MCF 10A (cell line): ENCODE data around the gene ITPRIPL1. TPM values are rescaled to one million over a fixed set of nuclear protein-coding genes. Genes with fewer than 3 reads are reported as not detected.

Experiments
- BruUV-seq: library from RNA; stranded (reverse); fragments of 400-500 nt; replicated peaks from 2 replicates; lab custom pipeline; 2021; lab: Mats Ljungman, UMichigan
- CTCF ChIA-PET: fragments of 300-600 bp; sonication (Branson Sonifier 250); formaldehyde crosslinking; extraction: SDS; loops from one replicate; lab custom pipeline; 2021; ENCODE audit warnings: antibody characterized with exemption, inconsistent platforms; lab: Yijun Ruan, JAX
- POLR2A ChIA-PET: fragments of 300-600, 350-650 bp; sonication (Branson Sonifier 250); formaldehyde crosslinking; extraction: SDS; loops from one replicate; lab custom pipeline; 2020; ENCODE audit warnings: antibody characterized with exemption, inconsistent platforms; lab: Yijun Ruan, JAX
- DNase-seq: peaks from one replicate; pipeline ENCODE4 v3.0.0-alpha.2; 2018; ENCODE audit not compliant: unreplicated experiment
- H3K27ac Mint-ChIP-seq: one replicate; pipeline ENCODE4 v1.8.0; 2022; ENCODE audit warnings: mild to moderate bottlenecking, low read depth, mixed read lengths; ENCODE audit not compliant: unreplicated experiment
- H3K27me3 Mint-ChIP-seq: one replicate; pipeline ENCODE4 v1.8.0; 2022; ENCODE audit warnings: mixed read lengths; ENCODE audit not compliant: insufficient read depth, unreplicated experiment
- H3K36me3 Mint-ChIP-seq: one replicate; pipeline ENCODE4 v1.8.0; 2022; ENCODE audit warnings: mild to moderate bottlenecking, moderate library complexity, mixed read lengths; ENCODE audit not compliant: insufficient read depth, unreplicated experiment
- H3K4me1 Mint-ChIP-seq: one replicate; pipeline ENCODE4 v1.8.0; 2022; ENCODE audit warnings: mixed read lengths; ENCODE audit not compliant: insufficient read depth, unreplicated experiment
- H3K4me3 Mint-ChIP-seq: one replicate; pipeline ENCODE4 v1.8.0; 2022; ENCODE audit warnings: mild to moderate bottlenecking, moderate library complexity, mixed read lengths; ENCODE audit not compliant: unreplicated experiment
- H3K9me3 Mint-ChIP-seq: one replicate; pipeline ENCODE4 v1.8.0; 2022; ENCODE audit warnings: mixed read lengths; ENCODE audit not compliant: unreplicated experiment
- intact Hi-C: fragments of 100-400 bp; cut with micrococcal nuclease; formaldehyde crosslinking; loops from 2 replicates; pipeline ENCODE4 v1.14.1; 2022
- total RNA-seq: library from RNA; stranded (reverse); gene quantifications from 2 replicates; pipeline ENCODE4 v1.2.3, GENCODE V29; 2022
- TF ChIP-seq, protein P1 (sequence below): fragments of 200-600 bp; IDR thresholded peaks from one replicate; pipeline ENCODE4 v1.8.0; 2022; ENCODE audit warnings: antibody characterized with exemption, mild to moderate bottlenecking; ENCODE audit not compliant: unreplicated experiment

The ITPRIPL1 gene
- total RNA-seq, 1 experiment from 2014 or later, result not detected

DNA sequence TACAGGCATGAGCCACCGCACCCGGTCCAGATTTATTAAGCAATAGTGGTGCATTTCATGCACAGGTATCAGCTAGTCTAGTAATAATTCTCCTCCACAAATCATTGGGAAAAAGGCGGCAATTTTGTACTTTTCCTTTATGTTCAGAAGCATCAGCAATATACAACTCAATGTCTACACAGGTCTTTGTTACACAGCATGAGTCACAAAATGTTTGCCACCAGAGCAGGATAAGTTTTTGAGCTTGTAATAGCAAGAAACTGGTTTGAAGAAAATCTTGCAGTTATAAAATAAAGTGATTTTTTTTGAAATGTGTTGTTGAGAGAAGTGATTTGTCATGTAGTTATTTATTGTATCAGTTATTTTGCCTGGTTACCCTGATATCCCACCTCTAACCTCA is 4.8 kb upstream of the ITPRIPL1 start:
- Mint-ChIP-seq H3K36me3 (no peaks in the 10 kb centered on the region), H3K4me1 (peaks cover 10% of the 10 kb centered on the region), H3K27me3 (peaks cover 63% of the 10 kb centered on the region), H3K4me3 (no peak overlapping the region), H3K9me3 (no peaks in the 10 kb centered on the region), H3K27ac (no peak overlapping the region)
- TF ChIP-seq, protein P1, sequence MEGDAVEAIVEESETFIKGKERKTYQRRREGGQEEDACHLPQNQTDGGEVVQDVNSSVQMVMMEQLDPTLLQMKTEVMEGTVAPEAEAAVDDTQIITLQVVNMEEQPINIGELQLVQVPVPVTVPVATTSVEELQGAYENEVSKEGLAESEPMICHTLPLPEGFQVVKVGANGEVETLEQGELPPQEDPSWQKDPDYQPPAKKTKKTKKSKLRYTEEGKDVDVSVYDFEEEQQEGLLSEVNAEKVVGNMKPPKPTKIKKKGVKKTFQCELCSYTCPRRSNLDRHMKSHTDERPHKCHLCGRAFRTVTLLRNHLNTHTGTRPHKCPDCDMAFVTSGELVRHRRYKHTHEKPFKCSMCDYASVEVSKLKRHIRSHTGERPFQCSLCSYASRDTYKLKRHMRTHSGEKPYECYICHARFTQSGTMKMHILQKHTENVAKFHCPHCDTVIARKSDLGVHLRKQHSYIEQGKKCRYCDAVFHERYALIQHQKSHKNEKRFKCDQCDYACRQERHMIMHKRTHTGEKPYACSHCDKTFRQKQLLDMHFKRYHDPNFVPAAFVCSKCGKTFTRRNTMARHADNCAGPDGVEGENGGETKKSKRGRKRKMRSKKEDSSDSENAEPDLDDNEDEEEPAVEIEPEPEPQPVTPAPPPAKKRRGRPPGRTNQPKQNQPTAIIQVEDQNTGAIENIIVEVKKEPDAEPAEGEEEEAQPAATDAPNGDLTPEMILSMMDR, result no peak
- ChIA-PET POLR2A (interaction anchor here (0.6 to 3.0 kb wide), 7 partner anchors 9 to 112 kb away, joined by 3 to 21 read pairs (median 4); partner anchors contain the start of genes NCAPH, SNRNP200 and STARD7), CTCF (interaction anchor here (1.1 to 1.9 kb wide), 2 partner anchors 9 to 15 kb away, joined by 3 to 5 read pairs; no protein-coding TSS in a partner anchor)
- BruUV-seq, result no TSS peak
- intact Hi-C loops, result no loop called here
- no peak for DNase-seq

DNA sequence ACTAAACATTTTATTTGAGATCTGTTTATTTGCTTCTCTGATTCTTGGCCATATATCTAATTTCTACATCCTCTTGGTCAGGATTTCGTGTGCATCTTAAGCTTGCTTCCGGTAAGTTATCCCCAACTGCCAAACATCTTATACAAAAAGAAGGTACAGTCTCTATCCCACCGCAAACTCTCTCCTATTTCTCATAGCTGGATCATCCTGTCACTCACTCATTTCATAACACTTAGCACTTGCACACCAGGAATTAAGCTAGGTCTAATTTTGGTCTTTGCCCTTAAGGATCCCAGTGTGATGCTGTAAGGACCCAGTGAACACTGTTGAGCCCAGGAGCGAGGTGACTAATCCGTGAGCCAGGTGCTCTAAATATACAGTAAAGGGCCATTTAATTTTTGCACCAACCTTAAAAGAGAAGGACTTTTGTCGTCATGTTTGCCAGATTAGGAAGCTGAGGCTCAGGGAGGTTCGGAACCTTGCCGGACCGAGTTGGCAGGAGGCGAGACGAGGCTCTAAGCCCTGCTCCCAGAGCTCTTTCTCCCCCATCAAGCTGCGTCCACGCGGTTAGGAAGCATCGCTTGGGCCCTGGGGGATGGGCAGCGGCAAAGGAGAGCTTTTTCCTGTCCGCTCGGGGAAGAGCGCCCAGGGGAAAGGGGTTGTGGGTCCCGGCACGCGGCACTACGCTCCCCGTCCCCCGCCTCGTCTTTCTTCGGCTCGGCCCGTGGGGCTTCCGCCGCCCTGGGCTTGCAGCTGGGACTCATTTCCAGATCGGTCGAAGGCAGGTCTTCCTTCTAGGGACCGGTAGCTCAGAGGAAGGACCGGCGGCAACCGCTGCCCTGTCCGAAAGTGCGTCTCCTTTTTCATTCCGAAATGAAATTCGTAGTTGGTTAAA is 4.1 kb upstream of the ITPRIPL1 start:
- TF ChIP-seq, protein P1, result no peak
- intact Hi-C loops, result no loop called here
- Mint-ChIP-seq H3K9me3 (no peaks in the 10 kb centered on the region), H3K4me3 (peak overlapping the region; percentile 70), H3K27me3 (peaks cover 70% of the 10 kb centered on the region), H3K4me1 (peaks cover 10% of the 10 kb centered on the region), H3K36me3 (no peaks in the 10 kb centered on the region), H3K27ac (no peak overlapping the region)
- ChIA-PET POLR2A (interaction anchor here (0.5 to 3.0 kb wide), 10 partner anchors 9 to 328 kb away, joined by 3 to 21 read pairs (median 4); partner anchors contain the start of genes NCAPH and SNRNP200), CTCF (interaction anchor here (1.1 to 1.9 kb wide), 2 partner anchors 10 to 15 kb away, joined by 3 to 5 read pairs; no protein-coding TSS in a partner anchor)
- no TSS peak for BruUV-seq
- no peak for DNase-seq

DNA sequence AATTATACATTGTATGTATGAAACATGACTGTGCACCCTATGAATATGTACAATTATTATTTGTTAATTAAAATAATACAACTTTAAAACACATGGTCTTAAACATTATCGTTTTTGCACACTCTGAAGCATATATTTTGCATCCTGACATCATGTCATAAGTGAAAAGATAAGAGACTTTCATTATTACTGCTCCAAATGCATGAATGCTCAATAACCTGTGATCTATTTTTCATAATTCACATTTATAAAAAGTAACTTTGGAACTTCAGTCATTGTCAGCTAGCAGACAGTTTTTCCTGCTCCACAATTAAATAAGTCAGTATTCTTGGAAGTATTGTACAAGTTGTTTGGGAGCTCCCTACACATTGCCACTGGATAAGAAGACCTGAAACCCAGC is 1.3 kb upstream of the ITPRIPL1 start:
- DNase-seq, result no peak
- no peak overlapping the region for H3K27ac Mint-ChIP-seq
- H3K27me3 Mint-ChIP-seq, result peaks cover 92% of the 10 kb centered on the region
- no TSS peak for BruUV-seq
- H3K36me3 Mint-ChIP-seq, result no peaks in the 10 kb centered on the region
- ChIA-PET CTCF (interaction anchor here (0.6 to 1.6 kb wide), 3 partner anchors 88 to 240 kb away, joined by 3 to 8 read pairs (median 4); no protein-coding TSS in a partner anchor), POLR2A (interaction anchor here (2.2 kb wide), 1 partner anchor 18 kb away, joined by 9 read pairs; the partner anchor contains the start of gene SNRNP200)
- TF ChIP-seq, protein P1, result no peak
- H3K4me1 Mint-ChIP-seq, result peaks cover 10% of the 10 kb centered on the region
- H3K9me3 Mint-ChIP-seq, result no peaks in the 10 kb centered on the region
- intact Hi-C loops, result no loop called here
- no peak overlapping the region for H3K4me3 Mint-ChIP-seq

DNA sequence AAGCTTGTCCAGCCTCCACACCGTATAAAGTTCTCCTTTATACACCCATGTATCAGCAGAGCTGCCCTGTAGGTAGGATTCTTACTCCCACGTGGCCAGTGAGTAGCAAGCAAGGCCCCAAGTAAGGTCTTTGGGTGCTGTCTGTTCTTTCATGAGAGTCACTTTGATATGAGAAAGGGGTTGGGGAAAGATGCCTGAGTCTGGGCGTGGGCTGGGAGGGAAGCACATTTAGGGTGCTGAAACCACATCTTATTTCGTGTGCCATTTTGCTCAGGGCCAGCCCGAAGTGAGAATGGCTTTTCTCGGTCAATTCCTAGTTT is 436 bp upstream of the ITPRIPL1 start:
- TF ChIP-seq, protein P1, result no peak
- ChIA-PET POLR2A (interaction anchor here (2.2 kb wide), 1 partner anchor 19 kb away, joined by 9 read pairs; the partner anchor contains the start of gene SNRNP200), CTCF (interaction anchor here (1.6 kb wide), 1 partner anchor 185 kb away, joined by 8 read pairs; no protein-coding TSS in a partner anchor)
- intact Hi-C loops, result no loop called here
- no peak overlapping the region for H3K4me3 Mint-ChIP-seq
- peaks cover 84% of the 10 kb centered on the region for H3K27me3 Mint-ChIP-seq
- H3K4me1 Mint-ChIP-seq, result peaks cover 16% of the 10 kb centered on the region
- BruUV-seq, result no TSS peak
- H3K36me3 Mint-ChIP-seq, result no peaks in the 10 kb centered on the region
- no peak overlapping the region for H3K27ac Mint-ChIP-seq
- no peak for DNase-seq
- H3K9me3 Mint-ChIP-seq, result no peaks in the 10 kb centered on the region
